Activated T-cell treated with anti-CD3 and anti-CD28 coated beads, Interleukin-2, amount 50 U/mL, for 72 hours (primary cell): ENCODE data around the gene SMCR8. TPM values are rescaled to one million over a fixed set of nuclear protein-coding genes. Genes with fewer than 3 reads are reported as not detected.
"Not testable (repeated sequence)": the region's sequence is repeated elsewhere in the genome, so short reads cannot be mapped to it uniquely, and the experiment has no call there.

Experiments
- ATAC-seq, 2 donors: fragments of 150-1000 bp; cut with Tn5 transposase; replicated peaks in 1 of 2; 2 replicates each; pipeline ENCODE4 v1.10.0; 2021; ENCODE audit warnings: moderate library complexity in 2 of 2, mild to moderate bottlenecking in 1 of 2
- DNase-seq, 2 donors: peaks; one replicate each; pipeline ENCODE4 v3.0.0; 2021 to 2022; ENCODE audit warnings: mixed read lengths in 1 of 2
- H3K27ac Mint-ChIP-seq: one replicate; pipeline ENCODE4 v1.8.0; 2022; ENCODE audit warnings: mild to moderate bottlenecking, moderate library complexity, mixed read lengths
- H3K27me3 Mint-ChIP-seq: one replicate; pipeline ENCODE4 v1.8.0; 2022; ENCODE audit warnings: low read depth, mixed read lengths
- H3K36me3 Mint-ChIP-seq, 2 donors: one replicate each; pipeline ENCODE4 v1.8.0; 2022; ENCODE audit warnings: mixed read lengths in 2 of 2, mild to moderate bottlenecking in 1 of 2; ENCODE audit not compliant: insufficient read depth in 2 of 2
- H3K4me1 Mint-ChIP-seq: one replicate; pipeline ENCODE4 v1.8.0; 2022; ENCODE audit warnings: low read depth, mixed read lengths
- H3K4me3 Mint-ChIP-seq, 2 donors: one replicate each; pipeline ENCODE4 v1.8.0; 2022; ENCODE audit warnings: mild to moderate bottlenecking in 2 of 2, mixed read lengths in 2 of 2, moderate library complexity in 2 of 2
- H3K9me3 Mint-ChIP-seq, 2 donors: one replicate each; pipeline ENCODE4 v1.8.0; 2022; ENCODE audit warnings: mixed read lengths in 2 of 2
- total RNA-seq, 2 donors: library from RNA; stranded (reverse); gene quantifications; one replicate each; pipeline ENCODE4 v1.2.3, GENCODE V29; 2022

Gene SMCR8
- total RNA-seq, 2 donors from 2014 or later, result 17.3 to 18.7 TPM

DNA sequence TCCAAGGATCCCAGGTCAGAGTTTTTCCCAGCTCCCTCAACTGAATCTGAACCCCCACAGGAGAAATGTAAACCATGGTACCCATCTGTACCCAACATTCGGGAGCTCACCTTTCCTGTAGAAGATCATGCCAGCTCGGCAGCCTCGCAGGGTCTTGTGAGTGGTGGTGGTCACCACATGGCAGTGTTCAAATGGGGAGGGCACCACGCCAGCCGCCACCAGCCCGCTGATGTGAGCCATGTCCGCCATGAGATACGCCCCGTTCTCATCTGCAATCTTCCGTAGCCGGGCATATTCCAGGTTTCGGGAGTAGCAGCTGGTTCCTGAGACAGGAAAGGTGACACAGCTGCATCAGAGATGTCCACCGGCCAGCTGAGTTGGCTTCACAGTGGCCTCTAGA, 24.8 kb downstream of the SMCR8 start:
- Mint-ChIP-seq H3K9me3 (no peaks in the 10 kb centered on the region), H3K4me1 (no peaks in the 10 kb centered on the region), H3K27me3 (no peaks in the 10 kb centered on the region), H3K36me3 (peaks cover 6 to 20% of the 10 kb centered on the region in 2 donors), H3K27ac (no peak overlapping the region), H3K4me3 (no peak overlapping the region)
- DNase-seq, result no peak
- ATAC-seq, result no peak

DNA sequence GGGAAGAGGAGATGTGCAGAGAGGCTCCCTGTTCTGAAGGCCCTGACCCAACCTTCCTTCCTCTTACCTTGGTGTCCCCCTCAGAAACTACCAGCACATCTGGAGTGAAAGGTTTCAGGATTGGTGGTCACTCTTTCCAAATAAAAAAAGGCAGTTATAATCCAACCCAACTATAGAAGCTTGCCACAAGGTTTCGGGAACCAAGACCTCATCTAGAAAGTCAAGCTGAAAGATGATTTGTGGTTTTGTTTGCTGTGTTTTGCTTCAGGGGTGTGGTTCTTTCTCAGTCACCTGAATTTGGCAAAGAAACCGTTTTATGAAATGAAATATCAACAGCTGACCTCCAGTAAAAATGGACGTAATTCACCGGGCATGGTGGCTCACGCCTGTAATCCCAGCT, 28.9 kb downstream of the SMCR8 start:
- ATAC-seq, result no peak
- Mint-ChIP-seq H3K4me3 (no peak overlapping the region), H3K27ac (no peak overlapping the region), H3K36me3 (peaks cover 2 to 32% of the 10 kb centered on the region in 2 donors), H3K4me1 (no peaks in the 10 kb centered on the region), H3K27me3 (no peaks in the 10 kb centered on the region), H3K9me3 (no peaks in the 10 kb centered on the region)
- no peak for DNase-seq

DNA sequence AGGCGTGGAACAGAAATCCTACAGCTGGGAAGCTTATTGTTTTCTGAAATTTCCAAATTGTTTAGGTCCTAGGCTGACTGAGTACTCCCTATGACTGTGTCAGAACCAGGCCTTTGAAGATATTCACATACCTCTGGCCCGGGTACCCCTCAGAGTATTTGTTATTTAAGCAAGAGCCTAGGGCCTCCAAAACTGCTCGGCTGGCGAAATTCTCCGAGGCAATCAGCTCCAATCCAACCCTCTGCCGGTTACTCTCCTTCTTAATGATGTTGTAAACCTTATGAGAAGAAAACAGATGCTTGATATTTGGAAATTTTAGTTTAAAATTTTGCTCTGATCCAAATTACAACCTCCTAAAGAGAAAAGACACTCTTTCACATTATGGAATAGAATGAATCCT, 38.4 kb downstream of the SMCR8 start:
- no peaks in the 10 kb centered on the region for H3K9me3 Mint-ChIP-seq
- no peak for DNase-seq
- peaks cover 4 to 13% of the 10 kb centered on the region in 2 donors for H3K36me3 Mint-ChIP-seq
- no peaks in the 10 kb centered on the region for H3K27me3 Mint-ChIP-seq
- ATAC-seq, result no peak
- no peak overlapping the region for H3K27ac Mint-ChIP-seq
- no peak overlapping the region for H3K4me3 Mint-ChIP-seq
- no peaks in the 10 kb centered on the region for H3K4me1 Mint-ChIP-seq

DNA sequence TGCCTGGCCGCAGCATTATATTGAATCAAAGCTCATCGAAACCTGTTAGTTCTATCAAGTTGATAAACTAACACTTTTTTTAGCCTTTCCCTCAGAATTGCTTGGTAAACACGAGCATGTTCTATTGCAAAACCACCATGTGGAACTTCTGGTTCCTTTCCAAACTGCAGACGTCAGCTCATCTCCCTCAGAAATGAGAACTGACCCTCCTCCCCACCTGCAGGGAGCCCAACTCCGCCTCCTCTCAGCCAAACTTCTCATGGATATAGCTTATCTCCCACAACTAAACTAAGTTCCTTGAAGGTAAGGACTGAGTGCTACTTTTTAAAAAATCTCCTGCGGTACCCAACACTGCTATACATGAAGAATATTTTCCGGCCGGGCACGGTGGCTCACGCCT, 41.5 kb downstream of the SMCR8 start:
- Mint-ChIP-seq H3K9me3 (no peaks in the 10 kb centered on the region), H3K27ac (no peak overlapping the region), H3K4me1 (peaks cover 16% of the 10 kb centered on the region), H3K36me3 (peaks cover 4 to 20% of the 10 kb centered on the region in 2 donors), H3K4me3 (no peak overlapping the region), H3K27me3 (no peaks in the 10 kb centered on the region)
- ATAC-seq, result no peak
- no peak for DNase-seq

DNA sequence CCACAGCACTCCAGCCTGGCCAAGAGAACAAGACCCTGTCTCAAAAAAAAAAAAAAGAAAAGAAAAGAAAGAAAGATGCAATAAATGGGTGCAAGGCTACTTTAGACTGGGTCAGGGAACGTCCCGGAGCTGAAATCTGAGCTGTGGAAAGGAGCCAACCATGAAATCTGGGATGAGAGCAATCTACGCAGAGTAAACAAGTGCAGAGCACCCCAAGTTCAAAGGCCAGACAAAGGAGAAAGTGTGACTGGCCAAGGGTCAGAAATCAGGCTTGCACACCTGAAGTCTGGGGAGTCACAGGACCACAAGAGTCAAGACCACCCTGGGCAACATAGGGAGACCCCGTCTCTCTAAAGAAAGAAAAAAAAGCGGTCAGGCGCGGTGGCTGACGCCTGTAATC, 45.4 kb downstream of the SMCR8 start:
- H3K4me3 Mint-ChIP-seq, result peak overlapping the region in 1 of 2 donors; percentile 29
- no peak overlapping the region for H3K27ac Mint-ChIP-seq
- no peaks in the 10 kb centered on the region for H3K27me3 Mint-ChIP-seq
- no peak for ATAC-seq
- H3K9me3 Mint-ChIP-seq, result no peaks in the 10 kb centered on the region
- H3K36me3 Mint-ChIP-seq, result peaks cover 0 to 12% of the 10 kb centered on the region in 2 donors
- no peak for DNase-seq
- H3K4me1 Mint-ChIP-seq, result peaks cover 31% of the 10 kb centered on the region

DNA sequence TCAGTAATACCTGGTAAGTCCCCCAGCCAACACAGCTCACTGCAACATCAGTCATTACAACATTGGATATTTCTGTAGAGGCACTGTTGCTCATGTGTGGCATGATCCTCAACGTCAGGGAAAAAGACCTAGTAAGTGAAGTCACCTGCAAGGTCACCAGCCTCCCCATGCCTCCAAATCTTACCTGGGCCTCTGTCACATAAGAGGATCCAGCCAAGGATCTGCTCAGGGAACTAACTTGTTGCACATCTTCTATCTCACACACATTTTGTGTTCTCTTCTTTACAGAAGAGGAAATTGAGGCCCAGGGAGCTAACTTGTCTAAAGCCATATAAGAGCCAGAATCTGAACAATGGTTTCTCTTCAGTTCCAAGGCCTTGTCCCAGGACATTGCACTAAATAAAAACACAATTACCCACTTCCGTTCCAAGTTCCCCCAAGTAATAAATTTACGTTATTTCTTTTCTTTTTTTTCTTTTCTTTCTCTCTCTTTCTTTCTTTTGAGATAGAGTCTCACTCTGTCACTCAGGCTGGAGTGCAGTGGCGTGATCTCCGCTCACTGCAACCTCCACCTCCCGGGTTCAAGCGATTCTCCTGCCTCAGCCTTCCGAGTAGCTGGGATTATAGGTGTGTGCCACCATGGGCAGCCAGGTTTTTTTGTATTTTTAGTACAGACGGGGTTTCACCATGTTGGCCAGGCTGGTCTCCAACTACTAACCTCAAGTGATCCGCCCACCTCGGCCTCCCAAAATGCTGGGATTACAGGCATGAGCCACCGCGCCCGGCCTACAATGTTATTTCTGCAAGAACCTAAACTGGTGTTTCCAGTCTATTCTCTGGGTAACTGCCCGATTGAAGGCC, 47.0 kb downstream of the SMCR8 start:
- Mint-ChIP-seq H3K27ac (no peak overlapping the region), H3K4me3 (peak overlapping the region; percentile 86 to 94), H3K4me1 (peaks cover 31% of the 10 kb centered on the region), H3K27me3 (no peaks in the 10 kb centered on the region), H3K9me3 (no peaks in the 10 kb centered on the region), H3K36me3 (peaks cover 0 to 9% of the 10 kb centered on the region in 2 donors)
- no peak for ATAC-seq
- no peak for DNase-seq

DNA sequence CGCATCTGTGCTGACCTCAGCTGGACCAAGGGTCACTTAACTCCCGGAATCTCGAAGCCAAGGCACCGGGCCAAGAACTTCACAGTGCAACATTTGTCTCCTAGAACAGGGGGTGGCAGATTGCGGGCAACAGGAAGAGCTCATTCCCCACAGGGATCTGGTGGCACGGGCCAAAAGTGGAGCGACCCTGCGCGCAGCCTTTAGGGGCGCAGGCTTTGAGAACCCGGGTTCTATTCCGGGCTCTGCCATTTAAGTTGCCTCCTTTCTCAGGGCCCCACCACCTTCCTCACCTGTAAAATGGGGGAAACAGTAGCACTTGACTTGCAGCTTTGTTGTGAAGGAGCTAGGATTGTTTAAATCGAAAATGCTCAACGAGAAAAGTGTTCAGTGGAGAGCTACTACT, 47.6 kb downstream of the SMCR8 start:
- ATAC-seq, result peak in 1 of 2 donors; percentile 1
- DNase-seq, result peak; percentile 6 to 14
- Mint-ChIP-seq H3K9me3 (no peaks in the 10 kb centered on the region), H3K4me3 (peak overlapping the region; percentile 86 to 94), H3K27me3 (no peaks in the 10 kb centered on the region), H3K27ac (no peak overlapping the region), H3K36me3 (peaks cover 0 to 9% of the 10 kb centered on the region in 2 donors), H3K4me1 (peaks cover 31% of the 10 kb centered on the region)

DNA sequence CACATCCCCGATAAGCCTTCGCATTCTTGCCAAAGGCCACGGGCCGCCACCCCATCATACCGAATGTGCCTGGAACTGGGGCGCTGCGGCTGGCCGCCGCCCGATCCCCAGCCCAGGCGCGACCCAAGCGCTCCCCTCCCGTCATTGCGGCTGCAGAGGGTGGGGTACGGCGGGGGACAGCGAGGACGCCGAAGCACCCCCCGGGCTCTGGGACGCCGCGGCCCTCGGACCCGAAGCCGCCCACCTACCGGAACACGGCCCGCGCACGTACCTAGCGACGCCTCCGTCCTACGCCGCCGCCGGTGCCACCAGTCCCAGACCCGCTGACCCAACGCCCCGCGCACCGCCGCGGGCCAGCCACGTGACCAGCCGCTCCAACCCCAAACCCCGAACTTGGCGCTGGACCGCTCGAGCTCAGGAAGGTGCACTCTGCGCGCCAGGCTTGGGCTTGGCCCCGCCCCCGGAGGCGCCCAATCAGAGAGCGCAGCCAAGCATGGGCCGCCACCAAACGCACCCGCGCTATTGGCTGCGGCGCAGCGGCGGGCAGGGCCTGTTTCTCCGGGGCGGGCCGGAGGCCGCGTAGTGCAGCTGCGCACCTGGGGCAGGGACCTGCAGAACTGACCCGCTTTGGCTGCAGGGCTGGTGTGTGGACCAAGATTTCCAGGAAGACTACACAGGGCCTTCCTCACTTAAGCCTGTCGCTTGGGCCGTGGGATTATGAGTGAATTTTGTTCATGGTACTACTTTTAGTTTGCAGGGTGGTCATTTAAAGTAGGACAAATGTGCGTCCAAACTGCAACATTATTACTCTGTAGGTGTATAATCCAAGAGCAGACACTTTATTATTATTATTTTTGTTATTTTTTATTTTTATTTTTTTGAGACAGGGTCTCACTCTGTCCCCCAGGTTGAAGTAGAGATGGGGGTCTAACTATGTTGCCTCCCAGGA, 48.3 kb downstream of the SMCR8 start, which contains the start of gene SHMT1:
SHMT1 (minus strand) TSS at position 450 of the 949 bp plus-strand sequence. CDS start 7,569 bp downstream, outside the sequence.
- peak; percentile 100 for ATAC-seq
- Mint-ChIP-seq H3K9me3 (no peaks in the 10 kb centered on the region), H3K4me3 (peak within 1 kb of the TSS; percentile 86 to 94), H3K4me1 (peaks cover 31% of the 10 kb centered on the region), H3K27me3 (no peaks in the 10 kb centered on the region), H3K27ac (peak within 1 kb of the TSS; percentile 35), H3K36me3 (peaks cover 0 to 9% of the 10 kb centered on the region in 2 donors)
- peak; percentile 95 to 96 for DNase-seq

DNA sequence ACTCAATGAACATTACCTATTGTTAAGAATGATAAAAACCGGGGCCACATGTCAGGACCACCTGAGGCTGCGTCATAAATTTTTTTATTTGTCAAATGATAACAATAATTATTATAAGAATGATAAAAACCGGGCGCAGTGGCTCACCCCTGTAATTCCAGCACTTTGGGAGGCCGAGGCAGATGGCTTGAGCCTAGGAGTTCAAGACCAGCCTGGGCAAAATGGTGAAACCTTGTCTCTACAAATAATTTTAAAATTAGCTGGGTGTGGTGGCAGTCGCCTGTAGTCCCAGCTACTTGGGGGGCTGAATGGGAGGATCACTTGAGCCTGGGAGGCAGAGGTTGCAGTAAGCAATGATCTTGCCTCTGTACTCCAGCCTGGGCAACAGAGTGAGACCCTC, 49.1 kb downstream of the SMCR8 start:
- Mint-ChIP-seq H3K9me3 (no peaks in the 10 kb centered on the region), H3K27me3 (no peaks in the 10 kb centered on the region), H3K27ac (no peak overlapping the region)

DNA sequence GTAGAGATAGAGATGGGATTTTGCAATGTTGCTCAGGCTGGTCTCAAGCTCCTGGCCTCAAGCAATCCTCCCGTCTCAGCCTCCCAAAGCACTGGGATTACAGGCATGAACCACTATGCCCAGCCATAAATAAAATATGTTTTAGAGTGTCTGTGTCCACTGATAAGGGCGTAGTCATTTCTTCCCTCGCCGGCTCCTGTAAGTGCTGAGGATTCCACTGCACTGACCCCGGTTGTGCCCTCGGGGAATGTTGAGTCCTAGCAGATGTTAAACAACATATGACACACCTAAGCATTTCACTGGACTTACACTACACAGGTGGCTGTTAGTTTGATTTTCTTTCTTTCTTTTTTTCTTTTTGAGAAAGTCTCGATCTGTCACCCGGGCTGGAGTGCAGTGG, 53.9 kb downstream of the SMCR8 start:
- H3K4me1 Mint-ChIP-seq, result no peaks in the 10 kb centered on the region

More for the DNA sequence above, 49.1 kb downstream of the SMCR8 start:
- DNase-seq, result no peak
- Mint-ChIP-seq H3K36me3 (peaks cover 0 to 6% of the 10 kb centered on the region in 2 donors), H3K4me3 (no peak overlapping the region), H3K4me1 (peaks cover 31% of the 10 kb centered on the region)
- no peak for ATAC-seq

DNA sequence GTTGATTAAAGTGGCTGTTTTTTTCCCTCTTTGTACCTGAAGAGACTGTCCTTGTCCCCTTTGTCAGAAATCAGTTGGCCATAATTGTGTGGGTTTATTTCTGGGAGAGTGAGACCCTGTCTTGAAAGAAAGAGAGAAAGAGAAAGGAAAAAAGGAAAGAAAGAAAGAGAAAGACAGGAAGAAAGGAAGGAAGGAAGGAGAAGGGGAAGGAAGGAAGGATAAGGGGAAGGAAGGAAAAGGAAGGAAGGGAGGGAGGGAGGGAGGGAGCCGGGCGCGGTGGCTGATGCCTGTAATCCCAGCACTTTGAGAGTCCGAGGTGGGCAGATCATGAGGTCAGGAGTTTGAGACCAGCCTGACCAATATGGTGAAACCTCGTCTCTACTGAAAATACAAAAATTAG, 55.7 kb downstream of the SMCR8 start:
- H3K9me3 Mint-ChIP-seq, result no peaks in the 10 kb centered on the region
- no peak for DNase-seq
- no peaks in the 10 kb centered on the region for H3K4me1 Mint-ChIP-seq
- H3K36me3 Mint-ChIP-seq, result no peaks in the 10 kb centered on the region
- H3K27me3 Mint-ChIP-seq, result no peaks in the 10 kb centered on the region
- H3K27ac Mint-ChIP-seq, result no peak overlapping the region
- no peak overlapping the region for H3K4me3 Mint-ChIP-seq
- ATAC-seq, result no peak

More for the DNA sequence above, 53.9 kb downstream of the SMCR8 start:
- Mint-ChIP-seq H3K9me3 (no peaks in the 10 kb centered on the region), H3K27ac (no peak overlapping the region), H3K36me3 (no peaks in the 10 kb centered on the region), H3K27me3 (no peaks in the 10 kb centered on the region), H3K4me3 (no peak overlapping the region)
- DNase-seq (no peak), ATAC-seq (no peak)

DNA sequence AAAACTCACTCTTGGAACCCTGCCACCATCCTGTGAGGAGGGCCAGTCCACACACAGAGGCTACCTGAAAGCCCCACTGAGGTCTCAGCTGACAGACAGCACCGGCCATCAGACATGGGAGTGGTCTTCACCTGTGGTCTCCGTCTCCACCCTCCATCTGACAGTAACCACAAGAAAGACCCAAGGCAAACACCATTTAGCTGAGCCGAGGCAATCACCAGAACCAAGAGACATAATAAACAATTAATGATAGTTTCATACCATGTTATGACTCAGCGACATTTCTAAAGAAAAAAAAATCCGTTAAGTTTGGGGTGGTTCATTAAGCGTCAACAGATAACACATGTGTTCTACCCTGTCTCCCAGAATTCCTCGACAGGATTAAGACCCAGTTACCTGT, 56.4 kb downstream of the SMCR8 start:
- Mint-ChIP-seq H3K9me3 (no peaks in the 10 kb centered on the region), H3K4me1 (no peaks in the 10 kb centered on the region), H3K36me3 (no peaks in the 10 kb centered on the region), H3K27ac (no peak overlapping the region), H3K27me3 (no peaks in the 10 kb centered on the region), H3K4me3 (no peak overlapping the region)
- ATAC-seq, result no peak
- no peak for DNase-seq

DNA sequence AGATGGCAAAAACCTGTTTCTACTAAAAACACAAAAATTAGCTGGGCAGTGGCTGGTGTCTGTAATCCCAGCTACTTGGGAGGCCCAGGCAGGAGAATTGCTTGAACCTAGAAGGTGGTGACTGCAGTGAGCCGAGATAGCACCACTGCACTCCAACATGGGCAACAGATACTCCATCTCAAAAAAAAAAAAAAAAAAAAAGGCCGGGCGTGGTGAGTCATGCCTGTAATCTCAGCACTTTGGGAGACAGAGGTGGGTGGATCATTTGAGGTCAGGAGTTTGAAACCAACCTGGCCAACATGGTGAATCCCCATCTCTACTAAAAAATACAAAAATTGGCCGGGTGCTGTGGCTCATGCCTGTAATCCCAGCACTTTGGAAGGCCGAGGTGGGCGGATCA, 58.1 kb downstream of the SMCR8 start:
- H3K4me1 Mint-ChIP-seq, H3K27me3 Mint-ChIP-seq, H3K27ac Mint-ChIP-seq, H3K9me3 Mint-ChIP-seq, H3K4me3 Mint-ChIP-seq, H3K36me3 Mint-ChIP-seq: not testable (repeated sequence)
- DNase-seq, result peak in 1 of 2 donors; percentile 31
- peak; percentile 44 to 56 for ATAC-seq
